ENCODE data around the gene DUS1L.

GRCh38 chr17:82061047-82061925 lies 4.3 kb downstream of the DUS1L start:
- TF ChIP-seq CTCF (conservative IDR thresholded peaks at IDR 0.05 in 1 of 2, IDR thresholded peaks at IDR 0.05 in 1 of 2; ENCODE audit: extremely low read depth in 1 of 2, insufficient read depth in 1 of 2, low read depth in 1 of 2, low read length in 2 of 2) (no peak), EZH2 (IDR thresholded peaks at IDR 0.05; ENCODE audit: borderline replicate concordance, low read length) (no peak)

Data from mammary epithelial cell (primary cell).